HG03442 (cell line): ENCODE results near the gene L3MBTL3.
A peak's percentile ranks its signal among the peaks of the same experiment; 100 is the strongest.

ENCODE experiments used
- ATAC-seq: cut with Tn5 transposase; IDR thresholded peaks from one replicate; pipeline ENCODE4 v1.9.1; 2021; ENCODE audit warnings: mild to moderate bottlenecking, moderate library complexity; ENCODE audit not compliant: unreplicated experiment

The L3MBTL3 gene

GRCh38 chr6:130026859-130027258 lies 8.5 kb downstream of the L3MBTL3 start:
- no peak for ATAC-seq

GRCh38 chr6:130027948-130028347 lies 9.6 kb downstream of the L3MBTL3 start:
- ATAC-seq: peak; percentile 81

- no peak for ATAC-seq
Observed at GRCh38 chr6:130029163-130029562, 10.8 kb downstream of the L3MBTL3 start.

GRCh38 chr6:130032758-130033340 lies 14.5 kb downstream of the L3MBTL3 start:
- no peak for ATAC-seq

GRCh38 chr6:130033949-130034348 lies 15.6 kb downstream of the L3MBTL3 start:
- no peak for ATAC-seq

- ATAC-seq: no peak
Observed at GRCh38 chr6:130034378-130035146, 16.2 kb downstream of the L3MBTL3 start.

GRCh38 chr6:130035211-130035610 lies 16.8 kb downstream of the L3MBTL3 start:
- ATAC-seq: no peak

GRCh38 chr6:130037207-130037811 lies 18.9 kb downstream of the L3MBTL3 start:
- ATAC-seq: no peak

- ATAC-seq: peak; percentile 60
Observed at GRCh38 chr6:130041594-130041993, 23.2 kb downstream of the L3MBTL3 start.

GRCh38 chr6:130043344-130043743 lies 25.0 kb downstream of the L3MBTL3 start:
- no peak for ATAC-seq

- no peak for ATAC-seq
Observed at GRCh38 chr6:130045622-130046021, 27.2 kb downstream of the L3MBTL3 start.

GRCh38 chr6:130046671-130047070 lies 28.3 kb downstream of the L3MBTL3 start:
- ATAC-seq: no peak

GRCh38 chr6:130047088-130047995 lies 29.0 kb downstream of the L3MBTL3 start:
- ATAC-seq: no peak

- ATAC-seq: no peak
Observed at GRCh38 chr6:130050230-130050629, 31.8 kb downstream of the L3MBTL3 start.

GRCh38 chr6:130054725-130055124 lies 36.3 kb downstream of the L3MBTL3 start:
- ATAC-seq: no peak

GRCh38 chr6:130055271-130055670 lies 36.9 kb downstream of the L3MBTL3 start:
- ATAC-seq: no peak

- no peak for ATAC-seq
Observed at GRCh38 chr6:130057495-130057894, 39.1 kb downstream of the L3MBTL3 start.

GRCh38 chr6:130063806-130064205 lies 45.4 kb downstream of the L3MBTL3 start:
- ATAC-seq: no peak

GRCh38 chr6:130065609-130066156 lies 47.3 kb downstream of the L3MBTL3 start:
- no peak for ATAC-seq

GRCh38 chr6:130069485-130069884 lies 51.1 kb downstream of the L3MBTL3 start:
- no peak for ATAC-seq

GRCh38 chr6:130070326-130070725 lies 51.9 kb downstream of the L3MBTL3 start:
- no peak for ATAC-seq
